Stimulated activated naive CD4-positive, alpha-beta T cell treated with Interleukin-2 at 50 U/mL for 16 hours (primary cell): ENCODE measurements around the gene ITIH3.

Experiments used
- DNase-seq: peaks from one replicate; lab custom pipeline; 2025; lab: John Stamatoyannopoulos, UW

Gene ITIH3

DNA sequence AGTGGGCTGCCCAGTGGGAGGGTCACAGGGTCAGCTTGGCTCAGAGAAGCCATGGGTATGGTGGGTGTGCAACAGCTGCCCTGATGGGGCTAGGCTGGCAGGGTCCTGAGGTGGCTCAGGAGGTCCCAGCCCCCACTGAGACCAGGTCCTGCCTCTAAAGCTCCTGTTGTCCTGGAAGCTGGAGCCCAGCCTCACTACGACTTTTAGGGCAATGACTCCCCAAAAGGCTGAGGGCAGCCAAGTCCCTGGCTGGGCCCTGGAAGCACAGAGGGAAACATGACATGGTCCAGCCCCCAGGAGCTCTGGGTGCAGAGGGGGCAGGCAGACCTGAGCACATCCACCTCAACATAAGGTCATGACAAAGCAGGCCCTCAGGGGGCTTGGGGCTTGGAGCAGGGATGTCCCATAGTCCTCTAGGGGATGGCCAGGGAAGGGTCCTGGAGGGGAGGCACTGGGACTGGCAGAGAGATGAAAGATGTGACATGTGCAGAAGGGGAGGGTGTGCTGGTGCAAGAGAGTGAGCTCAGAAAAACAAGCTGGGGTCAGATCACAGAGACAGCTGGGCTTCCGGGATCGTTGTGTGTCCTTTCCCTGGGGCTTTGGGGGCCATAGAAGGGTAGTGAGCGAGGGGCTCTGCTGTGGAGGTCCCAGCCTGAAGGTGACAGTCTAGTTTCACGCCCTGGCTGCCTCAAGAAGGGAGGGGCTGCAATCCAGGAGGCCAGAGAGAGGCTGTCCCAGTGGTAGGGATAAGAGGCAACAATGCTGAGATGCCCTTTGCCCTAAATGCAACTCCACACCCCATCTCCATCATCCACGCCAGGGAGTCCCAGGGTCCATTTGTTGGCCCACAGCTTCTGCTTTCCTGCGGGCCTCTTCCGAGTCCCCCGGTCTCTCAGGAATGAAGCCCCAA, 639 bp upstream of the ITIH3 start:
- no peak for DNase-seq

GRCh38 chr3:52795298-52795900, 803 bp downstream of the ITIH3 start:
- DNase-seq: no peak

DNA sequence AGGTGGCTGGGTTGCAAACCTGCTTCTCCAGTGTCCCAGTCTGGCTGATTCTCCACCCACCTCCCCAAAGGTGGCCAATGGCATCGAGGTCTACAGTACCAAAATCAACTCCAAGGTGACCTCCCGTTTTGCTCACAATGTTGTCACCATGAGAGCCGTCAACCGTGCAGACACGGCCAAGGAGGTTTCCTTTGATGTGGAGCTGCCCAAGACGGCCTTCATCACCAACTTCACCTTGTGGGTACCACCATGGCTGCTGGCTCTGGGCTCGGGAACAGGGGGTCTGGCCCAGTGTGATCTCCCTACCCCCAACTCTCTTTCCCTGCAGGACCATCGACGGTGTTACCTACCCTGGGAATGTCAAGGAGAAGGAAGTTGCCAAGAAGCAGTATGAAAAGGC, 1.8 kb downstream of the ITIH3 start:
- no peak for DNase-seq

DNA sequence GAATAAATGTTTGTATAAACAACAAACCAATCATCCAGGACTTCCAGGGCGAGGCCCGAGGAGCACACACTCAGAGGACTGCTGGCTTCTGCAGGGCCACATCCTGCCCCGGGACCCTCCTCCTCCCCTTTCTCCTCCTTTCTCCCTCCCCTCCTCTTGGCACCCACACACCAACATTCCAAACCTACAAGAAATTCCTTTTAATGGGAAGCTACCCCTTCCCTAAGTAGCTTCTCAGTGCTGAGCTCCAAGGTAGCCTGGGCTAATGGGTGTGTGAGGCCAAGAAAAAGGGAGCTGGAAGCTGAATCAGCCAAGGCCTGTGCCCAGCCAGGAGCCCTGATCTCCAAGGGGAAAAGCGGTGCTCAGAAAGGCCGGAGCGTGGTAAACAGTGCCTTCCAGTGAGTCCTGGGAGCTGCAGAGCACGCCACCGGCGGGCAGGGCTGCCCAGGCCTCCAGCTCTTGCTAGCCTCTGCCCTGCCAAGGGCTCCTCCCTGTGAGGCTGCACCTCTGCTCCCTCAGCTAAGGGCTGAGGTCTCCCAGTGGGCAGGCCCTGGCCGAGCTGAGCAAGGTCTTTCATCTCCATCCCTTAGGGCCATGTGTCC, 3.9 kb downstream of the ITIH3 start:
- no peak for DNase-seq

DNA sequence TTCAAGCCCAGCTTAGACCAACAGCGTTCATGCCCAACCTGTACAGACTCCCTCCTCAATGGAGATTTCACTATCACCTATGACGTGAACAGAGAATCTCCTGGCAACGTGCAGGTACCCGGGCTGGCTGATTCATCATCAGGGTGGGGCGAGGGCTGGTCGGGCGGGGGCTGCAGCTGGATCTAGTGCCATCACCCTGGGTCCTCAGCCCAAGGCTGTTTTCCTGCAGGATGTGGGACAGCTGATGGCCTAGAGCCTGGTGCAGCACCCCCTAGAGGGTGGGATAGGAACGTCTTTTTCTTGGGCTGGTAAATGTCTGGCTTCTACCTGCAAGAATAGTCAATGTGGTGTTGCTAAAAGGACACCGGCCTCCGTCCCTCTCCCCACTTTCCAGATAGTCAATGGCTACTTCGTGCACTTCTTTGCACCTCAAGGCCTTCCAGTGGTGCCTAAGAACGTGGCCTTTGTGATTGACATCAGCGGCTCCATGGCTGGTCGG, 4.4 kb downstream of the ITIH3 start:
- DNase-seq: no peak

GRCh38 chr3:52800079-52800478, 5.5 kb downstream of the ITIH3 start:
- DNase-seq: no peak

DNA sequence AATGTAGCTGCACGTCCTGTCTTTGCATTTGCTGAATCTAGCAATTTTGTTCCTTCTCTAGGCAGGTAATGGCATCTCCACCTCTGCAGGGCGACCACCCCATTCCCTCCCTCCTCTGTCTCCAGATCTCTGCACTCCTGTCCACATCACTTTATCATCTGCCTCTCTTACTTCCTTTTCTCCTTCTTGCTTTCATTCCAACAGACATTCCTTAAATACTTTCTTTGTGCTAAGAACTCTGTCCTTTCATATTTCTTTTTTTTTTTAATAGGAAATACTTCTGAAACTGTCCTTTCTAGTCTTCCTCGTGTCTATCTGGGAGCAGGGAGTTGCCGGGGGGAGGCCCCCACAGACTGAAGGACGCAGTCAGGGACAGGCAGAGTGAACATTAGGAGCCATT, 7.2 kb downstream of the ITIH3 start:
- DNase-seq: no peak

DNA sequence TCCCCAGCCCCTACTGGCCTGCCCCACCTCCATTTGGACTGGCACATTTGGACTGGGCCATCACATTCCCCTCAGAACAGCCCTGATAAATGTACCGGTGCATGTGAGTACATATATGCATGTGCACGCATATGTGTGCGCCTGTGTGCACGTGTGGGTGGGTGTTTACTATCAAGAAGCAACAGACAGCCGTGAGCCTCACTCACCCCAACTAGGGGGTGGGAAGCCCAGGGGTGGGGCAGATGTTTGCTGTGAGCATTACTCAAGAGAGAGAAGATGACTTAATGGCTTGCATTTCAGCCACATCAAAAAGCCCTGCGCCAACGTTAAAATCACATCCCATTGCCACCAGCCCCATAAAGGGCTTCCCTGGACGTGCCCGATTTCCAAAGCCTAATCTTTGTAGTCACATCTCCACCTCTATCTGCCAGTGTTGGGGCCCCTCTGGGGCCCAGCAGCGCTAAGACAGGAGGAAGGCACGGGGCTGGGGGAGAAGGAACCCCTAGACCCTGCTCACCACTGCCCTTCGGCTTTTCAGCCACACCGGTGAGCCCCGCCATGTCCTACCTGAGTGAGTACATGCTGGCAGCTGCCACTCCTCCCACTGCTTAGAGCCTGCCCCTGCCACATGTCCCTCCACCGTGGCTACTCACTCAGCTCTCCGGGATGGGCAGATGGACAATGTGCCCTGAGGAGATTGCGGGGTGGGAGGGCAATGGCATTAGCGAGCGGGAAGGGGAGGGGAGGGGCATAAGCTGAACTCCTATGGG, 10.9 kb downstream of the ITIH3 start:
- DNase-seq: no peak

DNA sequence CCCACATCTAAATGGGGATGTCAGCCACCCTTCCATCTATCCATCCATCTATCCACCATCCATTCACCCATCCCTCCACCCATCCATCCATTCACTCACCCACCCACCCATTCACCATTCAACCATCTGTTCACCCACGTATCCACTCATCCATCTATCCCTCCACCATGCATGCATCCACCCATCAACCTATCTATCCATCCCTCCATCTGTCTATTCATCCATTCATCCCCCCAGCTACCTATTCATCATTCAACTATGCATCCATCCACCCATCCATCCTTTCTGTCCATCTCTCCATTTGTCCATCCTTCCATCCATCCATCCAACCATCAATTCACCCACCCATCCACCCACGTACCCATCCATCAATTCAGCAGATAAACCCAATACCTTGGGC, 14.6 kb downstream of the ITIH3 start:
- DNase-seq: no peak

DNA sequence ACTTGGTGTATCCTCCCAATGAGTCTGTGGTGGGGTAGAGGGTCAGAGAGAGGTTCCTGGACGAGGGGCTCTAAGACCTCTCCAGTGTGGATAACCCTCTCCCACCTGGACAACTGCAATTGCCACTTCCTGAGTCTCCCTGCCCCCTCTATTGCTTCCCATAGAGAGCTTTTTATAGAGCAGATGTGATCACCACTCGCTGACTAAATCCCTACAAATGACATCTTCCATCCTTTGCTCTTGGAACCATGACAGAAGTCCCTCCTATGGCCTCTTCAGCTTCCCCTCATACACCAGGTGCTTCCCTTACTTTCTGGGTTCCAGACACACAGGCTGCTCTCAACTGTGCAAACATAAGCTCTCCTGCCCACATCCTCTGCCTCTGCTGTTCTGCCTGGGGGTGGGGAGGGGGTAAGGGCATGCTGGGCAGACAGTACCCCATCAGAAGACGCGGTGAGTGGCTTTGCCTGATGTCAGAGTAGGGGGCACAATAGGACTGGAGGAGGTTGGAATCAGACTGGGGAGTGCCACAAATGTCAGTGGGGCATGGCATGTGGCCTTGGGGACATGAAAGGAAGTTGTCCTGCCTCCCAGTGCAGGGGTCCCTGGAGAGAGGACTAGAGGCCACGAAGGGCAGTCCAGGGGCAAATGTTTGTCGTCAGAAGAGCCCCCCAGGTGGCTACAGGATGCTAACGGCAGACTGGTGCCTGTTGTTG, 15.2 kb downstream of the ITIH3 start:
- DNase-seq: no peak

GRCh38 chr3:52810923-52811322, 16.3 kb downstream of the ITIH3 start:
- no peak for DNase-seq

GRCh38 chr3:52811452-52812011, 16.9 kb downstream of the ITIH3 start:
- no peak for DNase-seq

- DNase-seq: no peak
These were observed 19.2 kb downstream of the ITIH3 start for GRCh38 chr3:52813810-52814209.

DNA sequence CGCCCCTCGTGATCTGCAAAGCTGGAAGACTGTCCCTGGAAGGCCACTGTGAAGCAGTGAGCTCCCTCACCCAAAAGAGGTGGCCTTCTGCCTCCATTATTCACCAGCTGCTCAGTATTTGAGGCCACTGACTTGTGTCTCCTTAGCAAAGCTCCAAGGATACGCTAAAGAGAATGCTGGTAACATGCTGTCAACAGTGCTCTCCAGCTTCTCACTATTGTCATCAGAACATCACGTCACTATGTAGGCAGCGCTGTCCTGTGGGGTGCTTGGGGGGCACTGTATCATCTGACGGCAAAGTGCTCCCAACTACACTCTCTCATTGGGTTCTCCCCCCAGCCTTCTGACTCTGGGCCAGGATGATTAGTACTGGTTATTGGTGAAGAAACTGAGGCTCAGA, 21.6 kb downstream of the ITIH3 start:
- DNase-seq: no peak

GRCh38 chr3:52816654-52817053, 22.1 kb downstream of the ITIH3 start:
- DNase-seq: no peak

DNA sequence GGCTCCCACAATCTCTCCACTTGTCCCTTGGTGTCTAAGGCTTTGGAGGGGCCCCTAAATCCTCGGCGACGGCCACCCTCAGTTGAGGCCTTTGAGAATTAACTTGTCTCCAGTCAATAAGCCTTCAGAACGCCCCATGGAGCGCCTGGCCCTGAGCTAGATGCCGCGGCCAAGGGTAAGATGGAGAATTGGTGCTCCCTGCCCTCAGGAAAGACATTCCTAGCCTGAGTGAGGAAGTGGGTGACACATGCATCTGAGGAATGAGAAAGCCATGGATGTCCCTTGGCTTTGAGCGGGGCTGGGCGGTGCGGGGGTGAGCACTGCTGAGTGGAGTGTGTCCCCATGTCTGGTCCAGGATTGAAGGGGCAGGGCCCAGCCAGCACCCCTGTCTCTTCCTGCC, 22.6 kb downstream of the ITIH3 start:
- DNase-seq: no peak

DNA sequence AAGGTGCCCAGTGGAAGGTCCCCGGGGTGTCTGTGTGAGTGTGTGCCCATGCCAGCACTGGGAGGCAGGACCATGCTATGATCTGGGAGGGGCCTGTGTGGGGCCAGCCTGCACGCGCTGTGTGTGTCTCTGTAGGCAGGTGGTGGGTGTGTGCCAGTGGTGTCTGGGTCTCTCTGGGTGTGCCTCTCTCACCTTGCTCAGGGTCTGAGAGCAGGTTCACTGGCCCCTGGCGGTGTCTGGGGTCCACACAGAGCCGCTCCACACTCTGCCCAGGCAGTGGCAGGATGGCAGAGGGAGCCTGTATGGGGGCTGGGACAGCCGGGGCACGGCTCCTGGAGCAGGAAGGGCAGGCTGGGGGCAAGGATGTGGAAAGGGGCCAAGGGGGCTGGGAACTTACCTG, 23.3 kb downstream of the ITIH3 start:
- DNase-seq: no peak

GRCh38 chr3:52819936-52820335, 25.3 kb downstream of the ITIH3 start:
- DNase-seq: no peak

GRCh38 chr3:52820736-52821135, 26.1 kb downstream of the ITIH3 start:
- no peak for DNase-seq

GRCh38 chr3:52822363-52822762, 27.8 kb downstream of the ITIH3 start:
- no peak for DNase-seq

GRCh38 chr3:52824037-52824436, 29.4 kb downstream of the ITIH3 start:
- no peak for DNase-seq
